Stimulated activated naive CD8-positive, alpha-beta T cell treated with anti-CD3 and anti-CD28 coated beads, Interleukin-15, Interleukin-2, amounts not matched to agents 100 ng/mL and 50 ng/mL, for 24 hours (primary cell): ENCODE measurements around the gene CAPN10.
"Not testable (repeated sequence)": the region's sequence is repeated elsewhere in the genome, so short reads cannot be mapped to it uniquely, and the experiment has no call there.

Experiments
- H3K27ac Mint-ChIP-seq: one replicate; pipeline ENCODE4 v1.8.0; 2021; ENCODE audit warnings: mild to moderate bottlenecking, mixed read lengths
- H3K27me3 Mint-ChIP-seq: one replicate; pipeline ENCODE4 v1.8.0; 2021; ENCODE audit warnings: mixed read lengths
- H3K36me3 Mint-ChIP-seq: one replicate; pipeline ENCODE4 v1.8.0; 2021; ENCODE audit warnings: low read depth, mixed read lengths
- H3K4me1 Mint-ChIP-seq: one replicate; pipeline ENCODE4 v1.8.0; 2021; ENCODE audit warnings: low read depth, mixed read lengths
- H3K4me3 Mint-ChIP-seq: one replicate; pipeline ENCODE4 v1.8.0; 2021; ENCODE audit warnings: mild to moderate bottlenecking, mixed read lengths
- H3K9me3 Mint-ChIP-seq: one replicate; pipeline ENCODE4 v1.8.0; 2021; ENCODE audit warnings: mixed read lengths

Gene CAPN10

GRCh38 chr2:240586198-240586918 is at the start of gene CAPN10:
Gene CAPN10 (plus strand): TSS chr2:240586734. CDS start chr2:240586912, 178 bp downstream.
- Mint-ChIP-seq H3K36me3 (peaks cover 17% of the 10 kb centered on the region), H3K9me3 (no peaks in the 10 kb centered on the region), H3K27me3 (no peaks in the 10 kb centered on the region), H3K4me3 (peak within 1 kb of the TSS; percentile 96), H3K4me1 (peaks cover 57% of the 10 kb centered on the region), H3K27ac (peak within 1 kb of the TSS; percentile 92)

- H3K36me3 Mint-ChIP-seq: peaks cover 60% of the 10 kb centered on the region
- no peaks in the 10 kb centered on the region for H3K4me1 Mint-ChIP-seq
- H3K27me3 Mint-ChIP-seq: no peaks in the 10 kb centered on the region
- H3K4me3 Mint-ChIP-seq: no peak overlapping the region
- no peak overlapping the region for H3K27ac Mint-ChIP-seq
- peaks cover 5% of the 10 kb centered on the region for H3K9me3 Mint-ChIP-seq
Measured at GRCh38 chr2:240538031-240538780, 48.3 kb upstream of the CAPN10 start.

- not testable (repeated sequence) for H3K27ac Mint-ChIP-seq, H3K4me1 Mint-ChIP-seq, H3K27me3 Mint-ChIP-seq, H3K9me3 Mint-ChIP-seq, H3K4me3 Mint-ChIP-seq
- peaks cover 55% of the 10 kb centered on the region for H3K36me3 Mint-ChIP-seq
Measured at GRCh38 chr2:240539101-240539500, 47.4 kb upstream of the CAPN10 start.

GRCh38 chr2:240539906-240540305 is 46.6 kb upstream of the CAPN10 start:
- H3K27ac Mint-ChIP-seq: no peak overlapping the region
- H3K4me3 Mint-ChIP-seq: no peak overlapping the region
- H3K36me3 Mint-ChIP-seq: peaks cover 51% of the 10 kb centered on the region
- H3K27me3 Mint-ChIP-seq: no peaks in the 10 kb centered on the region
- H3K4me1 Mint-ChIP-seq: no peaks in the 10 kb centered on the region
- H3K9me3 Mint-ChIP-seq: no peaks in the 10 kb centered on the region

GRCh38 chr2:240551288-240551687 is 35.2 kb upstream of the CAPN10 start:
- Mint-ChIP-seq H3K4me3 (no peak overlapping the region), H3K27me3 (no peaks in the 10 kb centered on the region), H3K36me3 (peaks cover 45% of the 10 kb centered on the region), H3K4me1 (peaks cover 10% of the 10 kb centered on the region), H3K27ac (no peak overlapping the region), H3K9me3 (peaks cover 6% of the 10 kb centered on the region)

- H3K9me3 Mint-ChIP-seq: peaks cover 6% of the 10 kb centered on the region
- H3K4me1 Mint-ChIP-seq: peaks cover 16% of the 10 kb centered on the region
- peak overlapping the region; percentile 85 for H3K27ac Mint-ChIP-seq
- H3K4me3 Mint-ChIP-seq: no peak overlapping the region
- no peaks in the 10 kb centered on the region for H3K27me3 Mint-ChIP-seq
- H3K36me3 Mint-ChIP-seq: peaks cover 47% of the 10 kb centered on the region
Measured at GRCh38 chr2:240551811-240552210, 34.7 kb upstream of the CAPN10 start.

- Mint-ChIP-seq H3K9me3 (peaks cover 6% of the 10 kb centered on the region), H3K27ac (no peak overlapping the region), H3K36me3 (peaks cover 49% of the 10 kb centered on the region), H3K4me3 (no peak overlapping the region), H3K4me1 (peaks cover 32% of the 10 kb centered on the region), H3K27me3 (no peaks in the 10 kb centered on the region)
Measured at GRCh38 chr2:240553956-240554480, 32.5 kb upstream of the CAPN10 start.

- Mint-ChIP-seq H3K9me3 (peaks cover 6% of the 10 kb centered on the region), H3K36me3 (peaks cover 58% of the 10 kb centered on the region), H3K4me3 (no peak overlapping the region), H3K4me1 (peaks cover 41% of the 10 kb centered on the region), H3K27ac (no peak overlapping the region), H3K27me3 (no peaks in the 10 kb centered on the region)
Measured at GRCh38 chr2:240554767-240555493, 31.6 kb upstream of the CAPN10 start.

GRCh38 chr2:240555541-240556250 is 30.8 kb upstream of the CAPN10 start:
- H3K4me3 Mint-ChIP-seq: no peak overlapping the region
- peaks cover 42% of the 10 kb centered on the region for H3K4me1 Mint-ChIP-seq
- H3K36me3 Mint-ChIP-seq: peaks cover 54% of the 10 kb centered on the region
- H3K9me3 Mint-ChIP-seq: peaks cover 6% of the 10 kb centered on the region
- H3K27ac Mint-ChIP-seq: no peak overlapping the region
- H3K27me3 Mint-ChIP-seq: no peaks in the 10 kb centered on the region

- Mint-ChIP-seq H3K4me1 (peaks cover 47% of the 10 kb centered on the region), H3K27ac (no peak overlapping the region), H3K36me3 (peaks cover 48% of the 10 kb centered on the region), H3K9me3 (peaks cover 3% of the 10 kb centered on the region), H3K4me3 (peak overlapping the region; percentile 40), H3K27me3 (no peaks in the 10 kb centered on the region)
Measured at GRCh38 chr2:240556553-240557100, 29.9 kb upstream of the CAPN10 start.

- Mint-ChIP-seq H3K27ac (no peak overlapping the region), H3K4me3 (peak overlapping the region; percentile 40), H3K9me3 (no peaks in the 10 kb centered on the region), H3K27me3 (no peaks in the 10 kb centered on the region), H3K36me3 (peaks cover 46% of the 10 kb centered on the region), H3K4me1 (peaks cover 49% of the 10 kb centered on the region)
Measured at GRCh38 chr2:240557101-240557751, 29.3 kb upstream of the CAPN10 start.

- Mint-ChIP-seq H3K36me3 (peaks cover 47% of the 10 kb centered on the region), H3K4me3 (peak within 1 kb of the TSS; percentile 89), H3K27me3 (no peaks in the 10 kb centered on the region), H3K27ac (peak within 1 kb of the TSS; percentile 91), H3K4me1 (peaks cover 55% of the 10 kb centered on the region), H3K9me3 (no peaks in the 10 kb centered on the region)
Measured at GRCh38 chr2:240557808-240558207, 28.7 kb upstream of the CAPN10 start, which contains the start of gene ANKMY1. Gene ANKMY1 (minus strand): TSS chr2:240557988. CDS start chr2:240557335, 653 bp downstream.

- Mint-ChIP-seq H3K36me3 (peaks cover 49% of the 10 kb centered on the region), H3K27ac (peak overlapping the region; percentile 91), H3K9me3 (no peaks in the 10 kb centered on the region), H3K4me3 (peak overlapping the region; percentile 89), H3K4me1 (peaks cover 60% of the 10 kb centered on the region), H3K27me3 (no peaks in the 10 kb centered on the region)
Measured at GRCh38 chr2:240558236-240558761, 28.2 kb upstream of the CAPN10 start.
